Activated T-helper 17 cell treated with anti-CD3 and anti-CD28 coated beads, Interleukin-2, amount 50 U/mL, for 72 hours (primary cell): Measurements from ENCODE around the gene MRTFB. TPM values are rescaled to one million over a fixed set of nuclear protein-coding genes. Genes with fewer than 3 reads are reported as not detected.

ENCODE experiments used
- ATAC-seq: fragments of 150-1000 bp; cut with Tn5 transposase; replicated peaks from 2 replicates; pipeline ENCODE4 v1.10.0; 2021; ENCODE audit warnings: mild to moderate bottlenecking, moderate library complexity
- H3K27ac Mint-ChIP-seq: one replicate; pipeline ENCODE4 v1.8.0; 2022; ENCODE audit warnings: mixed read lengths
- H3K27me3 Mint-ChIP-seq: one replicate; pipeline ENCODE4 v1.8.0; 2022; ENCODE audit warnings: mixed read lengths
- H3K36me3 Mint-ChIP-seq: one replicate; pipeline ENCODE4 v1.8.0; 2022; ENCODE audit warnings: low read depth, mild to moderate bottlenecking, mixed read lengths
- H3K4me1 Mint-ChIP-seq: one replicate; pipeline ENCODE4 v1.8.0; 2022; ENCODE audit warnings: mixed read lengths
- H3K4me3 Mint-ChIP-seq: one replicate; pipeline ENCODE4 v1.8.0; 2022; ENCODE audit warnings: mild to moderate bottlenecking, mixed read lengths
- H3K9me3 Mint-ChIP-seq: one replicate; pipeline ENCODE4 v1.8.0; 2022; ENCODE audit warnings: mixed read lengths
- total RNA-seq, 2 donors: library from RNA; stranded (reverse); gene quantifications; one replicate each; pipeline ENCODE4 v1.2.3, GENCODE V29; 2022

The MRTFB gene
- total RNA-seq, 2 donors from 2014 or later, result 18.2 to 18.8 TPM

DNA sequence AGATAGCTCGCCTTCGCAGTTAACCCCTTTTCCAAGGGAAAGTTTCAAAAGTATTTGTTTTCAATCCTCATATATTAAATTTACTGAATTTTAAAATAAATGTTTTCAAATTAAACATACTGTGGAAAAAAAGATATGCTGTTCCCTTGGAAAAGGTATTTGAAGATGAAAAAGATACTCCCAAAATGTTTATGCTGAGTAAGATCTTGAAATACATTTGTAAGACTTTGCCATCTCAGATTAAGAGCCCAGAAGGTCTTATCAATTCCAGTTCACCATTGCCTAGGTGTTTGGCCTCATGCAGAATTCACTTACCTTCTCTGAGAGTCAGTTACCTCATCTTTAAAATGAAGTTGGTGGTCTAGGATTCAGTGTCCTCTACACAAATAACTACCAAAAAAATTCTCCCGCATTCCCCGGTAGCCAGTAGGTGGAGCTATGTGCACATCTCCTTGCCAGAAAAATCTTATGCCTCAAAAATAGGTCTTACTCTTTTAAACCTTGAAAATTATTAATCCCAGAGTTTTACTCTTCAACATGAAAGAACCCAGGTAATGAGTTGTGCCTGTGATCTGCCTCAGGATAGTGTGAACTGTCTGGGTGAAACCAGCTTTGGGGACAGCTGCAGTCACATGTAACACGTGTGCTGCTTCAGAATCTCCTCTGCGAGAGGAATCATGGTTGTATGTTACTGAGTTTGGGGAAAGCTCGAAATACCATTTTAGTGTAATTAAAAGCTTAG lies 178.3 kb downstream of the MRTFB start:
- Mint-ChIP-seq H3K27ac (no peak overlapping the region), H3K9me3 (no peaks in the 10 kb centered on the region), H3K4me3 (no peak overlapping the region), H3K27me3 (no peaks in the 10 kb centered on the region), H3K36me3 (peaks cover 73% of the 10 kb centered on the region), H3K4me1 (no peaks in the 10 kb centered on the region)
- ATAC-seq, result no peak

DNA sequence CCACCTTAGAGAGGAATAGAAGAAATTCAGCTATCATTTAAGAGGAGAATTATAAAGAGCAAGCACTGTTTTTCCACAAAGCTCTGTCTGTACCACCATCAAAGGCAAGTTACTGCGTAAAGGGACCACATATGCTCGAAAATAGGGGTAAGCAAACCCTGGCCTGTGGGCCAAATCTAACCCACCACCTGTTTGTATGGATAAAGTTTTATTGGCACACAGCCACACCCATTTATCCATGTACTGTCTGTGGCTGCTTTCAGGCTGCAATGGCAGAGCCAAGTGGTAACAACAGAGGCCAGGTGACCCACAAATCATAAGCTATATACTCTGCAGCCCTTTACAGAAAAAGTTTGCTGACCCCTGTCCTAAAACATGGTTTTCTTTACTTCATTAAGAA lies 180.3 kb downstream of the MRTFB start:
- Mint-ChIP-seq H3K36me3 (peaks cover 70% of the 10 kb centered on the region), H3K9me3 (no peaks in the 10 kb centered on the region), H3K4me3 (no peak overlapping the region), H3K4me1 (no peaks in the 10 kb centered on the region), H3K27me3 (no peaks in the 10 kb centered on the region), H3K27ac (no peak overlapping the region)
- ATAC-seq, result no peak

DNA sequence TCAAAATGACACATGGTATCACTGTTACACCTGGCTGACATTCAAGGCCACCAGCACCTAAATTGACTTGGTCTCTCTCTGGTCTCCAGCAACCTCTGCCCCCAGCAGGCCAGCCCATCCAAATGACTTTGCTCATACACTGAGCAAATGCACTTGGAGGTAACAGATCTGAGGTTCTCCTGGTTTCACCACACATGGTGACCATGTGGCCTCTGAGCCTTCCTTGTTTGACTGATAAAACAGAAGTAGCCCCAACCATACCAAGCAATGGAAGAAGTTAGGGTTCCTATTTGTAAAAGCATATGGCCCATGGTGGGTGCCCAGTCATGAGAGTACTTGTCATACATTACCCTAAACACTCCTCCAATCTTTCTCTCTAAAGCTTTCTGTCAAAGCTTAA lies 181.7 kb downstream of the MRTFB start:
- Mint-ChIP-seq H3K4me3 (no peak overlapping the region), H3K27ac (no peak overlapping the region), H3K4me1 (no peaks in the 10 kb centered on the region), H3K9me3 (no peaks in the 10 kb centered on the region), H3K27me3 (no peaks in the 10 kb centered on the region), H3K36me3 (peaks cover 66% of the 10 kb centered on the region)
- ATAC-seq, result no peak

DNA sequence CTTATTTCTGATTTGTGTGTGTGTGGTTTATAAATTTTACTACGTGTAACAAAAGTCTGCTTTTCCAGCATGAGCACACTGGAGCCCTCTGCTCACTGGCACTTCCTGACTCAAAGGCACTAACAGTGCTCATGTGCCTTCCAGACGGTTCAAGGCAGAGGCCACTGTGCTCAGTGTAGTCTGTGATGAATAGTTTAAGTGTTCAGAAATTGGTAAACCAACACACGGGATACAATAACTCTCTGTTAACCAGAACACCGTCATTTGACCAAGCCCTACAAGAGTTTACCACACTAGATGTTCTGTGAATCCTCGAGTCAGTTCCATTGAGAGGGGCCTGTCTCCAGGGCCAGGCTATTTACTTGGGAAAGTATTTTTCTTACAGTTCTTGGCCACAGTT lies 191.9 kb downstream of the MRTFB start:
- Mint-ChIP-seq H3K4me1 (no peaks in the 10 kb centered on the region), H3K36me3 (peaks cover 88% of the 10 kb centered on the region), H3K9me3 (no peaks in the 10 kb centered on the region), H3K27ac (no peak overlapping the region), H3K27me3 (no peaks in the 10 kb centered on the region), H3K4me3 (no peak overlapping the region)
- ATAC-seq, result no peak

- H3K36me3 Mint-ChIP-seq, result peaks cover 85% of the 10 kb centered on the region
- no peaks in the 10 kb centered on the region for H3K4me1 Mint-ChIP-seq
- no peak overlapping the region for H3K27ac Mint-ChIP-seq
- H3K4me3 Mint-ChIP-seq, result no peak overlapping the region
- no peaks in the 10 kb centered on the region for H3K9me3 Mint-ChIP-seq
- H3K27me3 Mint-ChIP-seq, result no peaks in the 10 kb centered on the region
- no peak for ATAC-seq
These were observed 192.7 kb downstream of the MRTFB start for GRCh38 chr16:14263769-14264168.

DNA sequence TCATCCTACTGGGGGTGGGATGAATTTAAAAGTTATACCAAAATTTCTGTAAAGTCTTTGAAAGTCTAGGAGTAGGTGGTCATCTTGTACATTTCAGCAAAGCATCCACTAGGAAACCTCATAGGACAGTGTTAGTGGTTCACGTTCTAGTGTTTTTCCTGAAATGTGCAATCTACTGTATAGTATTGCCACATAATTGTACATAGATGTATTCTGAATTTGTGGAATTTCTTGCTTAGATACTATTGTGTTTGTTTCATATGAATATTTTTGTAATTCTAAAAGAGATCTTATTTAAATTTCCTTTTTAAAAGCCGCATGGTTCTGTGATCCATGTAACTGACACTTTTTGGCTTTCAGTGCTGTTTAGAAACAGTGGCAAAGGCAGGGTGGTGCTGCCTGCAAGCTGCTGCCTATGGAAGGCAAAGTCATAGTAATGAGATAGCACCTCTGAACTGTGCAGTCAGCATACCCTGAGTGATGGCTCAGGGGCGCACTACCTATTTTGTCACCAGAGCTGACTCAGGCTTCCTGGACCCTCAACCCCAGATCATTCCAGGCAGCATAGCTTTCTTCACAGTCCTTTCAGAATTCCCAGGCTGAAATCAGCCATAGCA lies 193.3 kb downstream of the MRTFB start:
- H3K27ac Mint-ChIP-seq, result no peak overlapping the region
- no peak for ATAC-seq
- no peaks in the 10 kb centered on the region for H3K4me1 Mint-ChIP-seq
- no peaks in the 10 kb centered on the region for H3K27me3 Mint-ChIP-seq
- H3K36me3 Mint-ChIP-seq, result peaks cover 86% of the 10 kb centered on the region
- H3K9me3 Mint-ChIP-seq, result peaks cover 3% of the 10 kb centered on the region
- no peak overlapping the region for H3K4me3 Mint-ChIP-seq

GRCh38 chr16:14268073-14268472 lies 197.0 kb downstream of the MRTFB start:
- Mint-ChIP-seq H3K27me3 (no peaks in the 10 kb centered on the region), H3K36me3 (peaks cover 53% of the 10 kb centered on the region), H3K27ac (no peak overlapping the region), H3K4me1 (no peaks in the 10 kb centered on the region), H3K4me3 (no peak overlapping the region), H3K9me3 (peaks cover 5% of the 10 kb centered on the region)
- no peak for ATAC-seq

DNA sequence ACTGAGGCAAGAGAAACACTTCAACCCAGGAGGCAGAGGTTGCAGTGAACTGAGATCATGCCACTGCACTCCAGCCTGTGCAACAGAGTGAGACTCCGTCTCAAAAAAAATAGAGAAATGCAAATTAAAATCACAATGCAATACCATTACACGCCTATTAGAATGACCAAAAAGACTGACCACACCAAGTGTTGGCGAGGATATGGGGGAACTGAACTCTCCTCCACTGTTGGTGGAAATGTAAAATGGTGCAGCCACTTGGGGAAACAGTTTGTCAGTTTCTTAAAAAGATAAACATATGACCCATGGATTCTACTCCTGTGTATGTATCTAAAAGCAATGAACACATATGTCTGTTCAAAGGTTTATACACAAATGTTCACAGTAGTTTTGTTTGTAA lies 204.8 kb downstream of the MRTFB start:
- Mint-ChIP-seq H3K4me3 (no peak overlapping the region), H3K27me3 (no peaks in the 10 kb centered on the region), H3K27ac (no peak overlapping the region), H3K9me3 (no peaks in the 10 kb centered on the region), H3K36me3 (no peaks in the 10 kb centered on the region), H3K4me1 (no peaks in the 10 kb centered on the region)
- no peak for ATAC-seq

DNA sequence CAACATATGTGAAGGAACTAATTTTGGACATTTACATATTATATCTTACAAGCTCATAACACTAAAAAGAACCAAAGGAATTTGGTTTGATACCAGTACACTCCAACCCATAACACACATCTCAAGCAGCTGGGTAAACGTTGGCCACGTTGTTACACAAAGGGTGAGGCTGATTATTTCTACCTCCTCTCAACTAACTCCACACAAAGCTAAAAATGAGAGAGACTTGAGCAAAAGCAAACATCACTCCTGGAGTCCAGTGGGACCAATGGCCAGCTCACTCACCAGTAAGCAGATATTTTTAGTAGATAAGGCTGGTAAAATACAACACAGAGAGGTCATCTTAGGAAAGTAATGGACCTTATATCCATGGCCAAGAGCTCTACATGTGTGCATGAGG lies 207.6 kb downstream of the MRTFB start:
- Mint-ChIP-seq H3K9me3 (no peaks in the 10 kb centered on the region), H3K27ac (no peak overlapping the region), H3K36me3 (no peaks in the 10 kb centered on the region), H3K27me3 (no peaks in the 10 kb centered on the region), H3K4me3 (no peak overlapping the region), H3K4me1 (no peaks in the 10 kb centered on the region)
- no peak for ATAC-seq

GRCh38 chr16:14280541-14280940 lies 209.4 kb downstream of the MRTFB start:
- ATAC-seq, result no peak
- H3K36me3 Mint-ChIP-seq, result peaks cover 9% of the 10 kb centered on the region
- H3K4me3 Mint-ChIP-seq, result no peak overlapping the region
- H3K27me3 Mint-ChIP-seq, result no peaks in the 10 kb centered on the region
- no peak overlapping the region for H3K27ac Mint-ChIP-seq
- H3K9me3 Mint-ChIP-seq, result no peaks in the 10 kb centered on the region
- no peaks in the 10 kb centered on the region for H3K4me1 Mint-ChIP-seq

DNA sequence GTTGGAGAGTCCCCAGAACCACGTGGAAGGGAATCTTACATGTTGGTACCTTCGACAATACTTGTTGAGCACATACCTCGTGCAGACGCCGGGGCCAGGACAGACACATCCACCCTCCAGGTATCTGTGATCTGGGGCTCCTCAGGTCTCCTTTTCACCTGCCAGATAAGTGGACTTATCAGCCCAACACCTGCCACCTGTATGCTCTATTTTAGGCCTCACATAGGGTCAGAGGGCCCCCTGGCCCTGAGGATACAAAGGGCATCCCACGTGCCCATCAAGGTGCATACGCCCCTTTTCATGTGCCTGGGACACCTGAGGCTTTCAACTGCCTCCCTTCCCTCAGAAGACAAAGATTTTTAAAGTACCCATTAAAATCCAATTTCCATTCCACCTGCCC lies 212.7 kb downstream of the MRTFB start:
- no peak for ATAC-seq
- Mint-ChIP-seq H3K27me3 (no peaks in the 10 kb centered on the region), H3K27ac (no peak overlapping the region), H3K4me3 (no peak overlapping the region), H3K4me1 (peaks cover 4% of the 10 kb centered on the region), H3K36me3 (peaks cover 19% of the 10 kb centered on the region), H3K9me3 (no peaks in the 10 kb centered on the region)

DNA sequence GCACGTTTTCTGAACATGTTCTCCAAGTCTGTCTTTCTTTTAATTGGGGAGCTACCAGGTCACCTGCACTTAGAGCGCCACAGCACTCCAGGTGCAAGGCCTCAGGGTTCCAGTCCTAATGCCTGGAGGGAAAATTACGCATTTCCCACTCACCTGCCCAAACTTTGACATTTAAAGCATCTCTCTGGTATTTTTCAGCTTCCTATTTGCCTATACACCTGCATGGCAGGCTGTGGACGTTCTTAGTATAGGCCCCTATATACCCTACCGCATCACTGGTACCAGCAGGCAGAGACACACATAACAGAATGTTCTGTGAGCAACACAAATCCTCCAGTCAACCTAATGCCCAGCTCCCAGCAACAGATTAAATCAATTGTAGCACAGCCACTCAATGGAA lies 213.3 kb downstream of the MRTFB start:
- peaks cover 4% of the 10 kb centered on the region for H3K4me1 Mint-ChIP-seq
- H3K27ac Mint-ChIP-seq, result no peak overlapping the region
- ATAC-seq, result no peak
- peak overlapping the region; percentile 91 for H3K4me3 Mint-ChIP-seq
- H3K9me3 Mint-ChIP-seq, result peaks cover 4% of the 10 kb centered on the region
- H3K27me3 Mint-ChIP-seq, result no peaks in the 10 kb centered on the region
- H3K36me3 Mint-ChIP-seq, result peaks cover 19% of the 10 kb centered on the region

- Mint-ChIP-seq H3K4me1 (peaks cover 4% of the 10 kb centered on the region), H3K36me3 (peaks cover 19% of the 10 kb centered on the region), H3K9me3 (peaks cover 8% of the 10 kb centered on the region), H3K4me3 (peak overlapping the region; percentile 91), H3K27me3 (no peaks in the 10 kb centered on the region), H3K27ac (peak overlapping the region; percentile 93)
- peak; percentile 64 for ATAC-seq
These were observed 213.9 kb downstream of the MRTFB start for GRCh38 chr16:14284930-14285512.

DNA sequence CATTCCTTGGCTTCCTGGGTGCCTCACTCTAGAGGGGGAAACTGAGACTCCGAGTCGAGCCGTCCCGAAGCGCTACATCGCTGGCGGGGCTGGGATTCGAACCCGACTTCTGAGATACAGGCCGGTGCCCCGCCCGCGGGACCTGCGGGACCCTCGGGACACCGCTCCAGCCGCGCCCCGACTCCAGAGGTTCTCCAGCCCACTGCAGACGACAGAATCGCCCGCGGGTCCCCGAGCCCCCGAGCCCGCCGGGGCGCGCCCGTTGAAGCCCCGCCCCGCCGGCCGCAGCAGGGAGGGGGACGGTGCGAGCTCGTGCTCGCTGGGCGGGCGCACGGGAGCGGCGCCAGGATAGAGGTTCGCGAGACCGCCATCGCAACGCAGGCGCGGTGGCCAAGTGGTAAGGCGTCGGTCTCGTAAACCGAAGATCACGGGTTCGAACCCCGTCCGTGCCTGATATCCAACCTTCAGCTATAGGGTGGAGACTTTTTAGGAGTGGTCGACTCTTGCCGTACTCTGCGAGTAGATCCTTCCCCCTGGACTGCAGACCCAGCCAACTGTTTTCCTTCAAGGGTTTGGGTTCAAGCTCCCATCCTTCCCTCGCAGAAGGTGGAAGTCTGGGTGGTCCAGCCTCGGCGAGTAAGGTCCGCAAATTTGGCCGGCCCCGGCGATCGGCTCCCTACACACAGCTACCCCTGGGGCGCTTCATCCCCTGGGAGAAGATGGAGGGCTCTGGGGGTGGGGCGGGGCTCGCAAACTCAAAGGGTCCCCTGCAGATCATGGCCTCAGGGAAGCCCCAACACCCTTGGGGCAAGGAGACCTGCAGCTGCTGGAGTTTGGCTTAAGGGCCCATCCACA lies 214.6 kb downstream of the MRTFB start:
- Mint-ChIP-seq H3K9me3 (peaks cover 9% of the 10 kb centered on the region), H3K36me3 (peaks cover 19% of the 10 kb centered on the region), H3K27me3 (no peaks in the 10 kb centered on the region), H3K4me3 (peak overlapping the region; percentile 91), H3K4me1 (peaks cover 4% of the 10 kb centered on the region), H3K27ac (peak overlapping the region; percentile 93)
- peak; percentile 87 for ATAC-seq
